Esophagus muscularis mucosa (tissue), 4 donors: ENCODE measurements around the gene TLE4. TPM values are rescaled to one million over a fixed set of nuclear protein-coding genes. Genes with fewer than 3 reads are reported as not detected.
"Not testable (repeated sequence)": the region's sequence is repeated elsewhere in the genome, so short reads cannot be mapped to it uniquely, and the experiment has no call there.

Experiments
- DNase-seq: peaks from one replicate; pipeline ENCODE4 v3.0.0-alpha.2; 2017; ENCODE audit errors: extremely low spot score
- H3K27ac ChIP-seq, 4 donors: fragments of 200-600 bp; sonication (generic); replicated peaks in 1 of 4; 1 replicate in 3 of 4; 2 replicates in 1 of 4; pipeline ENCODE4 v1.5.1; 2016 to 2019; ENCODE audit warnings: mild to moderate bottlenecking in 1 of 4
- H3K27me3 ChIP-seq, 4 donors: fragments of 200-600 bp; sonication (generic); one replicate each; pipeline versions ENCODE4 v1.5.1 to v1.6.0; 2016 to 2019
- H3K36me3 ChIP-seq, 4 donors: fragments of 200-600 bp; sonication (generic); one replicate each; pipeline ENCODE4 v1.5.1; 2016 to 2019
- H3K4me1 ChIP-seq, 4 donors: fragments of 200-600 bp; sonication (generic); one replicate each; pipeline ENCODE4 v1.5.1; 2016 to 2019
- H3K4me3 ChIP-seq, 4 donors: fragments of 200-600 bp; sonication (generic); 1 replicate in 2 of 4; 2 replicates in 2 of 4; pipeline ENCODE4 v1.5.1; 2016 to 2019; ENCODE audit warnings: mild to moderate bottlenecking in 4 of 4, moderate library complexity in 1 of 4
- H3K9me3 ChIP-seq, 4 donors: fragments of 200-600 bp; sonication (generic); 1 replicate in 3 of 4; 2 replicates in 1 of 4; pipeline ENCODE4 v1.5.1; 2016 to 2019
- EP300 ChIP-seq: sonication (generic); formaldehyde crosslinking; IDR thresholded peaks from one replicate; pipeline ENCODE4 v1.6.1; 2017; ENCODE audit warnings: antibody characterized with exemption
- POLR2A ChIP-seq: fragments of 450-650 bp; IDR thresholded peaks from one replicate; pipeline ENCODE4 v1.6.1; 2017; ENCODE audit warnings: antibody characterized with exemption, moderate library complexity, mild to moderate bottlenecking, low read depth
- POLR2AphosphoS5 ChIP-seq, 2 donors: sonication (generic); formaldehyde crosslinking; IDR thresholded peaks; one replicate each; pipeline ENCODE4 v1.6.1; 2017; ENCODE audit warnings: antibody characterized with exemption in 2 of 2
- WGBS: methylation state at CpG from one replicate; pipeline ENCODE4 v1.1.5; 2018; 5-methylcytosine and 5-hydroxymethylcytosine counted together
- intact Hi-C: fragments of 100-400 bp; cut with DNase I; formaldehyde crosslinking; loops from one replicate; pipeline ENCODE4 v1.15.1; 2023
- total RNA-seq, 4 donors: library from RNA; depleted of rRNA; stranded (reverse); fragments of >200 nt; gene quantifications; one replicate each; pipeline versions ENCODE4 v1.1.0 to v1.2.1, GENCODE V29; 2016
- TF ChIP-seq, protein P1 (sequence below), 3 experiments: fragments of 200-600 bp in 2 of 3; fragments of 450-650 bp in 1 of 3; sonication (generic) in 2 of 3; IDR thresholded peaks; one replicate each; pipeline ENCODE4 v1.5.1; 2017 to 2019; ENCODE audit warnings: antibody characterized with exemption in 3 of 3, mild to moderate bottlenecking in 2 of 3, moderate library complexity in 1 of 3

Gene TLE4
- total RNA-seq, 4 donors from 2014 or later, result 30.0 to 36.1 (median 34.3) TPM

DNA sequence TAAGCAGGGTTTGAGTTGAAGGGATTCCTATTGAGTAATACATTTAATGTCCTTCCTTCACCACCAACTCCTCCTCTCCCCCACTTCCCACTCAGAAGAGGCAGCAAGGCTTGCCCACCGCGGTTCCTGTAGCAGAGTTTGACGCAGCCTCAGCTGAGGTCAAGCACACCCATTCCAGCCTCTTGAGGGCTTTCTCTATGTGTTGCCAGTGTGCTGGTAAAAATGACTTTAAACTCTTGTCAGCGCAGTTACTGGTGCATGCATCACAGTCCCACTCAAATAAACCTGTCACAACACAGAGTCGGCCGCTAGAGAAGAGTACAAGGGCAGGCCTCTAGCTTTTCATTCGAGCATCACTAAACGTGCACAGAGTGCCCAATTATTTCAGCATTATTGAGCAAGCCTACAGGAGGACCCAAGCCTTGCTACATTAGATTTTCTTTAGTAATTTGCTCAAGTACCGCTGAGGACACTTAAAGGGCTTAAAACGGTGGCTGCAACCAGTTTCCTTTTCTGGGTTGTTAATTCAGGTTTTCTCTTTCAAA is 79.6 kb downstream of the TLE4 start:
- Histone ChIP-seq H3K27ac (no peak overlapping the region), H3K4me3 (no peak overlapping the region), H3K4me1 (peaks cover 0 to 13% (median 4%) of the 10 kb centered on the region in 4 donors), H3K36me3 (peaks cover 0 to 8% (median 2%) of the 10 kb centered on the region in 4 donors), H3K9me3 (no peaks in the 10 kb centered on the region), H3K27me3 (no peaks in the 10 kb centered on the region)
- intact Hi-C loops, result no loop called here
- TF ChIP-seq POLR2A (no peak), POLR2AphosphoS5 (IDR thresholded peaks at IDR 0.05) (no peak), EP300 (no peak)
- TF ChIP-seq, protein P1, sequence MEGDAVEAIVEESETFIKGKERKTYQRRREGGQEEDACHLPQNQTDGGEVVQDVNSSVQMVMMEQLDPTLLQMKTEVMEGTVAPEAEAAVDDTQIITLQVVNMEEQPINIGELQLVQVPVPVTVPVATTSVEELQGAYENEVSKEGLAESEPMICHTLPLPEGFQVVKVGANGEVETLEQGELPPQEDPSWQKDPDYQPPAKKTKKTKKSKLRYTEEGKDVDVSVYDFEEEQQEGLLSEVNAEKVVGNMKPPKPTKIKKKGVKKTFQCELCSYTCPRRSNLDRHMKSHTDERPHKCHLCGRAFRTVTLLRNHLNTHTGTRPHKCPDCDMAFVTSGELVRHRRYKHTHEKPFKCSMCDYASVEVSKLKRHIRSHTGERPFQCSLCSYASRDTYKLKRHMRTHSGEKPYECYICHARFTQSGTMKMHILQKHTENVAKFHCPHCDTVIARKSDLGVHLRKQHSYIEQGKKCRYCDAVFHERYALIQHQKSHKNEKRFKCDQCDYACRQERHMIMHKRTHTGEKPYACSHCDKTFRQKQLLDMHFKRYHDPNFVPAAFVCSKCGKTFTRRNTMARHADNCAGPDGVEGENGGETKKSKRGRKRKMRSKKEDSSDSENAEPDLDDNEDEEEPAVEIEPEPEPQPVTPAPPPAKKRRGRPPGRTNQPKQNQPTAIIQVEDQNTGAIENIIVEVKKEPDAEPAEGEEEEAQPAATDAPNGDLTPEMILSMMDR (IDR thresholded peaks at IDR 0.05), result no peak
- DNase-seq, result no peak
- 78% methylated on average over 10 of the region's 10 CpGs for WGBS

DNA sequence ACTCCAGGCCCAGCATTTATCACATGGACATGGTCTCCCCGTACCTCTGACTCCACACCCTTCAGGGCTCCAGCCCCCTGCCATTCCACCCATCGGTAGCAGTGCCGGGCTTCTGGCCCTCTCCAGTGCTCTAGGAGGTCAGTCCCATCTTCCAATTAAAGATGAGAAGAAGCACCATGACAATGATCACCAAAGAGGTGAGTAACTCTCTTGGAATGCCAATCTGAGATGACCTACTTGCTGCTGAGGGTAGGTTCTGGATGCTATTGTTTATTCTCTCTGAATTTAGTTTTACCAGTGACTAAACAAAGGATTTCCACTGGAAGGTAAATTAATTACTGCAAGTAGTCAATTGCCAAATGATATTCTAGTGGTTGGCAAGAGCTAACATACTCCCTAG is 80.8 kb downstream of the TLE4 start:
- no peak overlapping the region for H3K4me3 ChIP-seq
- H3K27me3 ChIP-seq, result no peaks in the 10 kb centered on the region
- TF ChIP-seq POLR2A (no peak), EP300 (no peak), POLR2AphosphoS5 (IDR thresholded peaks at IDR 0.05) (no peak)
- TF ChIP-seq, protein P1 (IDR thresholded peaks at IDR 0.05), result no peak
- WGBS, result 92% methylated on average over 2 of the region's 3 CpGs
- no peak overlapping the region for H3K27ac ChIP-seq
- no peaks in the 10 kb centered on the region for H3K9me3 ChIP-seq
- no peak for DNase-seq
- intact Hi-C loops, result no loop called here
- peaks cover 0 to 9% (median 4%) of the 10 kb centered on the region in 4 donors for H3K36me3 ChIP-seq
- peaks cover 0 to 13% (median 4%) of the 10 kb centered on the region in 4 donors for H3K4me1 ChIP-seq

DNA sequence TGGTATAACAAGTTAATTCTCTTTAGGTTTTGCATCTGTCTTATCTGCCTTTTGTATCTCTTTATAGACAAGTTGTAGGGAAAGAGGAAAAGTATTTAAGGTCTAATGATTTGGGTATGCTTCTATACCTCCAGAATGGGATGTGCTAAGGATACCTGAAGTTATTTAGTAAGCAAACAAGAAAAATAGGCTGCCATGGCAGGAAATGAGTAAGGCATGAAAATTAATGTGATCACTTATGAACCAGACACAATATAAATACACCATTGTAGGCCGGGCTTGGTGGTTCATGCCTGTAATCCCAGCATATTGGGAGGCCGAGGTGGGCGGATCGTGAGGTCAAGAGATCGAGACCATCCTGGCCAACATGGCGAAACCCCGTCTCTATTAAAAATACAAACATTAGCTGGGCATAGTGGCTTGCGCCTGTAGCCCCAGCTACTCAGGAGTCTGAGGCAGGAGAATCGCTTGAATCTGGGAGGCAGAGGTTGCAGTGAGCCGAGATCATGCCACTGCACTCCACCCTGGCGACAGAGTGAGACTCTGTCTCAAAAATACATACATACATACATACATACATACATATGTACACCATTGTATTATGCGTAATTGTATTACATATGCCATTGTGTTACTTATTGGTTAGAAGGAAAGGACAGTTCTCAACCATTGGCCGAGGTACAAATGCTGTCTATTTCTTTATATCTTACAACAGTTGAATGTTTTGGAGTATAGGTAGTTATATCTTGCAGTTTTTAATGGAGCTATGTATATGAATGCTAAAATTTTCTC is 83.0 kb downstream of the TLE4 start:
- H3K27me3 ChIP-seq, H3K4me3 ChIP-seq, H3K27ac ChIP-seq, intact Hi-C loops, H3K9me3 ChIP-seq, DNase-seq, H3K36me3 ChIP-seq: not testable (repeated sequence)
- peaks cover 0 to 13% (median 4%) of the 10 kb centered on the region in 4 donors for H3K4me1 ChIP-seq
- 93% methylated on average over 13 of the region's 13 CpGs for WGBS

DNA sequence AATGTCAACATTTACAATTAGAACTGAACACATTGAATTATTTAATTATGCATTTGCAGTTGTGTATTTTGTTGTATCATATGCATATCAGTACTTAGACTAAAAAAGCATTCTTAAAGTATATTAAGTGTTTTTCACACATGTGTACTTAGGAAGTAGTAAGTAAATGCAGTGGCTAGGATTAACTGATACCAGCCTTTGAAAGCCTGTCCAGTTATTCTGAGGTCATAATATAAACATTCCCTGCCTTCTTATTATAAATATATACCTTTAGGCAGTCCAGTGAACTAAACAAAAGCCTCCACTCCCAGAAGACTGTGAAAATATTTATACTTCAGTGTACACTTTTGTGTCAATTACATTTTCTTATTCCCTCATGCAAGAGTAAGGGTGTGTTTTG is 83.8 kb downstream of the TLE4 start:
- TF ChIP-seq, protein P1 (IDR thresholded peaks at IDR 0.05), result no peak
- no peak for TF ChIP-seq EP300
- TF ChIP-seq POLR2AphosphoS5 (IDR thresholded peaks at IDR 0.05), result no peak
- TF ChIP-seq POLR2A, result no peak
- no peak overlapping the region for H3K27ac ChIP-seq
- no peak overlapping the region for H3K4me3 ChIP-seq
- no peaks in the 10 kb centered on the region for H3K27me3 ChIP-seq
- peaks cover 0 to 9% (median 4%) of the 10 kb centered on the region in 4 donors for H3K36me3 ChIP-seq
- intact Hi-C loops, result no loop called here
- H3K4me1 ChIP-seq, result peaks cover 0 to 13% (median 4%) of the 10 kb centered on the region in 4 donors
- DNase-seq, result no peak
- H3K9me3 ChIP-seq, result no peaks in the 10 kb centered on the region

DNA sequence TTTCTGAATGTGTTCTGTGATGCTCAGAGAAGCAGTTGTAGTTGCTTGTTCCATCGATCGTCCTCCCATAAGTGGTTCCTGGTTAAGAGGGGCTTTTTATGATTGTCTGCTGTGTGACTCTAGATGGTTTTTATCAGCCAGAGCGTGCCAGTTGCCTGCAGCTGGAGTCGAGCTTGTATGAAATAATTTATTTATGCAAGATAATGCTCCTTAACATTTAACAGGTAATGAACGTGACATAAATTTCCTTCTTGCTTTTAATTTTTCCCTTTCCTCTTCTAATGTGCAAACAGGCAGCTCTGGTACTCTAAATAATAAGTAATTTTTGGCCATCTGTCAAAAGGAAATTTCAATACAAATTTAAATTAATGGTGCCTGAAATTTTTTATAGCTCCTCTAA is 84.4 kb downstream of the TLE4 start:
- intact Hi-C loops, result no loop called here
- WGBS, result 79% methylated on average over 5 of the region's 5 CpGs
- H3K9me3 ChIP-seq, result no peaks in the 10 kb centered on the region
- peaks cover 0 to 13% (median 4%) of the 10 kb centered on the region in 4 donors for H3K4me1 ChIP-seq
- no peak for DNase-seq
- peaks cover 0 to 9% (median 4%) of the 10 kb centered on the region in 4 donors for H3K36me3 ChIP-seq
- H3K27ac ChIP-seq, result no peak overlapping the region
- no peak overlapping the region for H3K4me3 ChIP-seq
- TF ChIP-seq EP300 (no peak), POLR2A (no peak), POLR2AphosphoS5 (IDR thresholded peaks at IDR 0.05) (no peak)
- TF ChIP-seq, protein P1 (IDR thresholded peaks at IDR 0.05), result no peak
- no peaks in the 10 kb centered on the region for H3K27me3 ChIP-seq
